Measurements from ENCODE around the gene LRRC74A.

LRRC74A gene

DNA sequence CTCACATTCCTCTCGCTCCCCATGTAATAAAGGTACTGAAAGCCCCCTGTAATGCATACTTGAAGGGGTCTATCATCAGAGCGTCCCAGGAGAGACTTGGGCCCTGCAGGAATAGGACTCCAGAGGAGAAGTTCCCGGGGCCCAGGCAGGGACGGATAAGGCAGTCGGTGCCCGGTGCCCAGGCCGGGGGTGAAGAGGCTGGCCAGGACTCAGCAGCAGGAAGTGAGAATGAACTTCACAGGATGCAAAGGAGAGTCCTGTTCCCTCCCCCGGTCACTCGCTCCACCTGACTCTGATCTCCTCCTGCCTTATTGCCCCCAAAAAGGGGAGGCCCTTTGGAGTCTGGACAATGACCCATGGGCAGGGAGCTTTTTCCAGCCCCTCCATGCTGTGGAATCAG, 40.2 kb downstream of the LRRC74A start:
- H3K27me3 ChIP-seq (ENCODE audit: insufficient read depth, low read length, poor library complexity, severe bottlenecking): no peaks in the 10 kb centered on the region
- H3K4me1 ChIP-seq (ENCODE audit: insufficient read depth, low read length, poor library complexity, severe bottlenecking): no peaks in the 10 kb centered on the region
- H3K4me2 ChIP-seq (ENCODE audit: low read depth, low read length, poor library complexity, severe bottlenecking): no peak overlapping the region
- TF ChIP-seq, protein P1, sequence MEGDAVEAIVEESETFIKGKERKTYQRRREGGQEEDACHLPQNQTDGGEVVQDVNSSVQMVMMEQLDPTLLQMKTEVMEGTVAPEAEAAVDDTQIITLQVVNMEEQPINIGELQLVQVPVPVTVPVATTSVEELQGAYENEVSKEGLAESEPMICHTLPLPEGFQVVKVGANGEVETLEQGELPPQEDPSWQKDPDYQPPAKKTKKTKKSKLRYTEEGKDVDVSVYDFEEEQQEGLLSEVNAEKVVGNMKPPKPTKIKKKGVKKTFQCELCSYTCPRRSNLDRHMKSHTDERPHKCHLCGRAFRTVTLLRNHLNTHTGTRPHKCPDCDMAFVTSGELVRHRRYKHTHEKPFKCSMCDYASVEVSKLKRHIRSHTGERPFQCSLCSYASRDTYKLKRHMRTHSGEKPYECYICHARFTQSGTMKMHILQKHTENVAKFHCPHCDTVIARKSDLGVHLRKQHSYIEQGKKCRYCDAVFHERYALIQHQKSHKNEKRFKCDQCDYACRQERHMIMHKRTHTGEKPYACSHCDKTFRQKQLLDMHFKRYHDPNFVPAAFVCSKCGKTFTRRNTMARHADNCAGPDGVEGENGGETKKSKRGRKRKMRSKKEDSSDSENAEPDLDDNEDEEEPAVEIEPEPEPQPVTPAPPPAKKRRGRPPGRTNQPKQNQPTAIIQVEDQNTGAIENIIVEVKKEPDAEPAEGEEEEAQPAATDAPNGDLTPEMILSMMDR (conservative IDR thresholded peaks at IDR 0.05; ENCODE audit: low read length): no peak
- TF ChIP-seq EZH2phosphoT487 (IDR thresholded peaks at IDR 0.05; ENCODE audit: borderline replicate concordance): no peak
- no peaks in the 10 kb centered on the region for H3K9me3 ChIP-seq (ENCODE audit: insufficient read depth, low read depth, low read length)
- no peaks in the 10 kb centered on the region for H3F3A ChIP-seq (ENCODE audit: low read depth)
- H3K36me3 ChIP-seq (ENCODE audit: insufficient read depth, low read length): no peaks in the 10 kb centered on the region
- no peaks in the 10 kb centered on the region for H4K20me1 ChIP-seq (ENCODE audit: insufficient read depth, low read length, poor library complexity, severe bottlenecking)
- no peaks in the 10 kb centered on the region for H3K79me2 ChIP-seq (ENCODE audit: insufficient read depth, low read length)
- no peak overlapping the region for H2AFZ ChIP-seq (ENCODE audit: low read length)
- H3K9ac ChIP-seq (ENCODE audit: low read depth, low read length, poor library complexity, severe bottlenecking): no peak overlapping the region
- no peak overlapping the region for H3K4me3 ChIP-seq (ENCODE audit: low read length, poor library complexity, severe bottlenecking)
- H3K9me2 ChIP-seq (replicated peaks; ENCODE audit: low read depth, low read length): no peaks in the 10 kb centered on the region

- no peaks in the 10 kb centered on the region for H3K4me1 ChIP-seq (ENCODE audit: insufficient read depth, low read length, poor library complexity, severe bottlenecking)
Measured at GRCh38 chr14:76867516-76868453, 41.6 kb downstream of the LRRC74A start.

GRCh38 chr14:76868454-76869170, 42.4 kb downstream of the LRRC74A start:
- Histone ChIP-seq H2AFZ (ENCODE audit: low read length) (no peak overlapping the region), H3K4me3 (ENCODE audit: low read length, poor library complexity, severe bottlenecking) (no peak overlapping the region), H3K9ac (ENCODE audit: low read depth, low read length, poor library complexity, severe bottlenecking) (no peak overlapping the region), H3K9me3 (ENCODE audit: insufficient read depth, low read depth, low read length) (no peaks in the 10 kb centered on the region), H3K27me3 (ENCODE audit: insufficient read depth, low read length, poor library complexity, severe bottlenecking) (no peaks in the 10 kb centered on the region), H4K20me1 (ENCODE audit: insufficient read depth, low read length, poor library complexity, severe bottlenecking) (no peaks in the 10 kb centered on the region), H3F3A (ENCODE audit: low read depth) (no peaks in the 10 kb centered on the region), H3K79me2 (ENCODE audit: insufficient read depth, low read length) (no peaks in the 10 kb centered on the region), H3K36me3 (ENCODE audit: insufficient read depth, low read length) (no peaks in the 10 kb centered on the region), H3K4me2 (ENCODE audit: low read depth, low read length, poor library complexity, severe bottlenecking) (no peak overlapping the region), H3K4me1 (ENCODE audit: insufficient read depth, low read length, poor library complexity, severe bottlenecking) (no peaks in the 10 kb centered on the region), H3K9me2 (replicated peaks; ENCODE audit: low read depth, low read length) (no peaks in the 10 kb centered on the region)
- TF ChIP-seq, protein P1 (conservative IDR thresholded peaks at IDR 0.05; ENCODE audit: low read length): no peak
- TF ChIP-seq EZH2phosphoT487 (IDR thresholded peaks at IDR 0.05; ENCODE audit: borderline replicate concordance): no peak

More at GRCh38 chr14:76867516-76868453, 41.6 kb downstream of the LRRC74A start:
- H3K4me2 ChIP-seq (ENCODE audit: low read depth, low read length, poor library complexity, severe bottlenecking): no peak overlapping the region
- no peak for TF ChIP-seq EZH2phosphoT487 (IDR thresholded peaks at IDR 0.05; ENCODE audit: borderline replicate concordance)
- TF ChIP-seq, protein P1 (conservative IDR thresholded peaks at IDR 0.05; ENCODE audit: low read length): no peak
- no peaks in the 10 kb centered on the region for H3K36me3 ChIP-seq (ENCODE audit: insufficient read depth, low read length)
- H3K9ac ChIP-seq (ENCODE audit: low read depth, low read length, poor library complexity, severe bottlenecking): no peak overlapping the region
- H3K9me2 ChIP-seq (replicated peaks; ENCODE audit: low read depth, low read length): no peaks in the 10 kb centered on the region
- no peaks in the 10 kb centered on the region for H3K27me3 ChIP-seq (ENCODE audit: insufficient read depth, low read length, poor library complexity, severe bottlenecking)
- no peaks in the 10 kb centered on the region for H3K79me2 ChIP-seq (ENCODE audit: insufficient read depth, low read length)
- no peaks in the 10 kb centered on the region for H3F3A ChIP-seq (ENCODE audit: low read depth)
- H3K4me3 ChIP-seq (ENCODE audit: low read length, poor library complexity, severe bottlenecking): no peak overlapping the region
- H4K20me1 ChIP-seq (ENCODE audit: insufficient read depth, low read length, poor library complexity, severe bottlenecking): no peaks in the 10 kb centered on the region
- no peaks in the 10 kb centered on the region for H3K9me3 ChIP-seq (ENCODE audit: insufficient read depth, low read depth, low read length)
- peak overlapping the region; percentile 41 for H2AFZ ChIP-seq (ENCODE audit: low read length)

All from Loucy (cell line).